Retinal pigment epithelial cell (primary cell): Measurements from ENCODE around the gene SERPINF2.
"Not testable (repeated sequence)": the region's sequence is repeated elsewhere in the genome, so short reads cannot be mapped to it uniquely, and the experiment has no call there.

Experiments
- DNase-seq: peaks from one replicate; pipeline ENCODE4 v3.0.0-alpha.2; 2010; ENCODE audit warnings: low read depth
- H3K4me3 ChIP-seq: 2 replicates; pipeline ENCODE4 v1.5.1; 2011; ENCODE audit warnings: mild to moderate bottlenecking, low read length, control low read depth, moderate library complexity
- TF ChIP-seq, protein P1 (sequence below): conservative IDR thresholded peaks from 2 replicates; pipeline ENCODE4 v1.5.1; 2011; ENCODE audit warnings: low read depth, low read length, control low read depth, inconsistent platforms

The SERPINF2 gene

DNA sequence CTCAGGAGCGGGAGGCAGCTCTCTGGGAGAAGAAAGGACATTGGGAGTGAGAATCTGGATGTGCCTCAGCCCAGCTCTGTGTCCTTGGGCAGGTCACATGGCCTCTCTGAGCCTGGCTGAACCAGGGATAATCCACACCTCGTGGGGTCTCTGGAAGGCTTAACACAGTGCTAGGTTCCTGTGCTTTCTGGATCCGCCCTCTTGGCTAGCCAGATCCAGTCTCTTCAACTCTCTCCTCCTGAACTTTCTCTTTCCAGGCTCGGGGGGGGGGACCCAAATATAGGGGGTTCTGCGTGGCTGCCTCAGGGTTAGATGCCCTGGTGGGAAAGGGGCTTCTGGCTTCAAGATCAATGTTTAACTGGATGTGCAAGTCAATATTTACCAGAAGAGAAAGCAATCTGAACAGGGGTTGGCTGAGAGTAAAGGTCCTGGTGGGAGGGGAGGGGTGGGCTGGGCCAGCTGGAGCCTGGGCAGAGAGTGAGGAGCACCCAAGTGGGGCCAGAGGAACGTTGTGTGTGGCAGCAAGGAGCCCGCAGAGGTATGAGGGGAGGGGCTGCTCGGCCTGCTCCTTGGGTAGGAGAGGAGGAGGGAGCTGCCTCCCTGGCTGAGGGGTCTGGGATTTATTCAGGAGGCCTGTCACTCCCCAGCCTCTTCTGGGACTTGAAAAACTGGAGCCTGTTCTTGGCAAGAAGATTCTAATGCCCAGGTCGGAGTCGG lies at the start of gene SERPINF2:
TSS of gene SERPINF2 (plus strand) at position 501 of the 717 bp plus-strand sequence. CDS start 2,125 bp downstream, outside the sequence.
- no peak for DNase-seq
- TF ChIP-seq, protein P1, sequence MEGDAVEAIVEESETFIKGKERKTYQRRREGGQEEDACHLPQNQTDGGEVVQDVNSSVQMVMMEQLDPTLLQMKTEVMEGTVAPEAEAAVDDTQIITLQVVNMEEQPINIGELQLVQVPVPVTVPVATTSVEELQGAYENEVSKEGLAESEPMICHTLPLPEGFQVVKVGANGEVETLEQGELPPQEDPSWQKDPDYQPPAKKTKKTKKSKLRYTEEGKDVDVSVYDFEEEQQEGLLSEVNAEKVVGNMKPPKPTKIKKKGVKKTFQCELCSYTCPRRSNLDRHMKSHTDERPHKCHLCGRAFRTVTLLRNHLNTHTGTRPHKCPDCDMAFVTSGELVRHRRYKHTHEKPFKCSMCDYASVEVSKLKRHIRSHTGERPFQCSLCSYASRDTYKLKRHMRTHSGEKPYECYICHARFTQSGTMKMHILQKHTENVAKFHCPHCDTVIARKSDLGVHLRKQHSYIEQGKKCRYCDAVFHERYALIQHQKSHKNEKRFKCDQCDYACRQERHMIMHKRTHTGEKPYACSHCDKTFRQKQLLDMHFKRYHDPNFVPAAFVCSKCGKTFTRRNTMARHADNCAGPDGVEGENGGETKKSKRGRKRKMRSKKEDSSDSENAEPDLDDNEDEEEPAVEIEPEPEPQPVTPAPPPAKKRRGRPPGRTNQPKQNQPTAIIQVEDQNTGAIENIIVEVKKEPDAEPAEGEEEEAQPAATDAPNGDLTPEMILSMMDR: no peak
- H3K4me3 ChIP-seq: no peak within 1 kb of the TSS

DNA sequence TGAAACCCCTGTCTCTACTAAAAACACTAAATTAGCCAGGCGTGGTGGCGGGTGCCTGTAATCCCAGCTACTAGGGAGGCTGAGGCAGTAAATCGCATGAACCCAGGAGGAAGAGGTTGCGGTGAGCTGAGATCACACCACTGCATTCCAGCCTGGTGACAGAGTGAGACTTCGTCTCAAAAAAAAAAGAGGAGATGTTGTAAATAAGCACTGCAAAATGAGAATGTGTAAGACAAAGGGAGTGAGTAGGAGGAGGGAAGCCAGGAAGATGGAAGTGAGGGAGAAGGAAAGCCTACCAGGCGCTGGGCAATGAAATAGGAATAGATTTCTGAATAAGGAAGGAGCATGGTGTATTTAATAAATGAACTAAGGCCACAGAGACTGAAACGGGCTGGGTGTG lies 49.3 kb upstream of the SERPINF2 start:
- H3K4me3 ChIP-seq: no peak overlapping the region
- TF ChIP-seq, protein P1: no peak
- no peak for DNase-seq

DNA sequence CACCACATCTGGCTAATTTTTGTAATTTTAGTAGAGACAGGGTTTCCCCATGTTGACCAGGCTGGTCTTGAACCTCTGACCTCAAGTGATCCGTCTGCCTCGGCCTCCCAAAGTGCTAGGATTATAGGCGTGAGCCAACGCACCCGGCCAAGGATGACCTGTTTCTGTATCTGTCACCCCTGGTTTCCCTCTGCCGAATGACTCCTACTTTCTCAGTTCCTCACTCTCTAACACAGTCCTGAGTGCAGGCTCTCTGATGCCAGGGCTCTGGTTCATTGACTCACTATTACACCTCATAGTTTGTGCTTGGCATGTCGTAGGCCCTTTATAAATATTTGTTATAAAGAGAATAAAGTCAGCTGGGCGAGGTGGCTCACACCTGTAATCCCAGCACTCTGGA lies 47.3 kb upstream of the SERPINF2 start:
- H3K4me3 ChIP-seq: no peak overlapping the region
- TF ChIP-seq, protein P1: no peak
- DNase-seq: no peak

DNA sequence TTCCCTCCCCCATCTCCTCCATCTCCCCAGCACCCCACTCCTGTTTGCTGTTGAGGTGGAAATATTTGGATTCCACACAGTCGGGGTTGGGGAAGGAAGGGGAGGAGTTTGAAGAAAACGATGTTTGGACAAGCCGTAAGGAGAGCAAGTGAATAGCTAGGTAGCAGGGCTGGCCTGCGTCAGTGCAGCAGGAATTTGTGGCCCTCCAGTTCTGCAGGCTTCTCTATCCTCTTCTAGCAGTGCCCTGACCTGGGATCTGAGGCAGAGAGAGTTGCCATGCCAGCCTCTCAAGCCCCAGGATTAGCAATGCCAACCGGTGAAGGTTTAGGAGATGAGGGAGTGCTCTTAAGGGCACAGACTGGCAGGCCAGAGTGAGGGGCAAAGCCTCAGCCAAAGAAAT lies 45.0 kb upstream of the SERPINF2 start:
- no peak for DNase-seq
- TF ChIP-seq, protein P1: no peak
- H3K4me3 ChIP-seq: no peak overlapping the region

DNA sequence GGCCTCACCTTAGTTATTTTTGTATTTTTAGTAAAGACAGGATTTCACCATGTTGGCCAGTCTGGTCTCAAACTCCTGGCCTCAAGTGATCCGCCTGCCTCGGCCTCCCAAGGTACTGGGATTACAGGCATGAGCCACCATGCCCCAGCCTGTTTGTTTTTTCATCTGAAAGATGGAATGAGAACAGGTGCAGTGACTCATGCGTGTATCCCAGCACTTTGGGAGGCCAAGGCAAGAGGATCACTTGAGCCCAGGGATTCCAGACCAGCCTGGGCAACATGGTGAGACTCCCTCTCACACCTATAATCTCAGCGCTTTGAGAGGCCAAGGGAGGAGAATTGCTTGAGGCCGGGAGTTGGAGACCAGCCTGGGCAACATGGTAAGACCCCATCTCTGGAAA lies 42.8 kb upstream of the SERPINF2 start:
- not testable (repeated sequence) for H3K4me3 ChIP-seq, DNase-seq

DNA sequence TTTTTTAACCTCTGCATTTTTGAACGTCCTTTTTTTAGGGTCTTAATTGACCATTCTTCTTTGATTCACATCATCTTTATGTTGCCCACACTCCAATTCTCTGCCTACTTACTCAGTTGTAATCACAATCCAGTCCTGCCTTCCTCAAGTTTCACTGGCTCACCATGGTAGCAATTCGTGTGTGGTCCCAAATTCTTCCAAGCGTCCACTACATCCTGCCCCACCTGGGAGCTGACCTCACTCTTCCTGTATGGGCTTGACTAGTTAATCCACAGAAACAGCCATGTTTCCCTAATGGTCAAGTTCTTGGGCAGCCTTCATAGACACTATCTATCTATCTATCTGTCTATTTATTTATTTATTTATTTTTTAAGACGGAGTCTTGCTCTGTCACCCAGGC lies 39.6 kb upstream of the SERPINF2 start:
- TF ChIP-seq, protein P1: no peak
- no peak overlapping the region for H3K4me3 ChIP-seq
- no peak for DNase-seq

DNA sequence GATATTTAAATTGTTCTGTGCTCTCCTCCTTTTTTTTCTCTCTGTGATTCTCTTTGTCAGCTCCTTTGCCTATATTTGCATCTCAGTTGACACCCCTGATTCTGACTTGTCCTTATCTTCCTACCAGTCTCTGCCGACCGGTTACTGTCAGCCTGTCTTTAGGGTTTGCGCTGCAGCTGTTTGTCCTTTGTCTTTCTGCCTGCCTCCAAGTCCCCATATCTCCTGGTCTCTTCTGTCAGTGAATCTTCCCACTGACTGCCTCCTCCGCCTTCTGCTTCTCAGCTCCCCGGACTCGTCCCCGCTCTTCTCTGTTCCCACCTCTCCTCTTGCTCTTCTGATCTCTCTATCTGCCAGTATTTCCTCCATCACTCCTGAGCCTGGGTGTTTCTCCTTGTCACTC lies 37.7 kb upstream of the SERPINF2 start:
- no peak overlapping the region for H3K4me3 ChIP-seq
- TF ChIP-seq, protein P1: no peak
- DNase-seq: no peak

DNA sequence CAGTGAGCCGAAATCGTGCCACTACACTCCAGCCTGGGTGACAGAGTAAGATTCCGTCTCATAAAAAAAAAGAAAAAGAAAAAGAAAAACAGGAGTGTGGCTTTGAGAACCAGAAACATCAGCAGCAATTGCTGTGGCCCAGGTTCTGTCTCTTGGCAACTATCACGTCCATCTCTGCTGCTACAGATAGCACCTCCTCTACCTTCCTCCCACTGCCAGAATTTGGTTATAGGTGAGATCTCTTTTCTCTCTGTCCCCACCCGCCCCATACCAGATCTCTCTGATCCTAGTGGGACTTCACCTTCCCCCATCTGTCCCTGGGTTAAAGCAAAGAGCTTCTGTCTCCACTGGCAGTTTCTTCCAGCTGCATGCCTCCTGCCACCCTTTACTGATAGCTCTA lies 35.6 kb upstream of the SERPINF2 start:
- no peak overlapping the region for H3K4me3 ChIP-seq
- no peak for DNase-seq
- TF ChIP-seq, protein P1: no peak

DNA sequence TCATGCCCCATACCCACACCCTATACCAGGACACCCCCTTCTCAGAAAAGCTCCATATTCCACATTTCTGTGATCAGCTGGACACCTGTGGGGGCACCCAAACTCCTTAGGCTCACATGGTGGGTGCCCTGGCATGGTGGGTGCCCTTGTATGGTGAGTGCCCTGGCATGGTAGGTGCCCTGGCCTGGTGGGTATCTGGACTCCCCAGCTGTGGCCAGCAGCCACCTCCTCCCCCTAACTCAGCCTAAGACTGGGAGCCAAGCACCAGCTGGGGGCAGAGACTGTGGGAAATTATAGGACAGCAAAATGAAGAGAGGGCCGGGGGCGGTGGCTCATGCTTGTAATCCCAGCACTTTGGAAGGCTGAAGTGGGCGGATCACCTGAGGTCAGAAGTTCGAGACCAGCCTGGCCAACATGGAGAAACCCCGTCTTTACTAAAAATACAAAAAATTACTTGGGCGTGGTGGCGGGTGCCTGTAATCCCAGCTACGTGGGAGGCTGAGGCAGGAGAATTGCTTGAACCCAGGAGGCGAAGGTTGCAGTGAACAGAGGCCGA lies 33.8 kb upstream of the SERPINF2 start:
- H3K4me3 ChIP-seq, DNase-seq: not testable (repeated sequence)
